ENCODE measurements around the gene EXOC4.

- TF ChIP-seq CTCF (IDR thresholded peaks at IDR 0.05) (no peak), EP300 (IDR thresholded peaks at IDR 0.05) (no peak)
Observed at GRCh38 chr7:133860628-133861335, 607.9 kb downstream of the EXOC4 start.

All from sigmoid colon (tissue), 4 donors.